HG02938 (cell line): Measurements from ENCODE around the gene CCR2.
"Not testable (repeated sequence)": the region's sequence is repeated elsewhere in the genome, so short reads cannot be mapped to it uniquely, and the experiment has no call there.

ENCODE experiments used
- ATAC-seq: cut with Tn5 transposase; IDR thresholded peaks from one replicate; pipeline ENCODE4 v1.9.1; 2021; ENCODE audit warnings: mild to moderate bottlenecking, moderate library complexity; ENCODE audit not compliant: unreplicated experiment

Gene CCR2

GRCh38 chr3:46375814-46376213 is 21.9 kb downstream of the CCR2 start:
- no peak for ATAC-seq

GRCh38 chr3:46378426-46378942 is 24.6 kb downstream of the CCR2 start:
- ATAC-seq: no peak

GRCh38 chr3:46380471-46381221 is 26.7 kb downstream of the CCR2 start:
- no peak for ATAC-seq

GRCh38 chr3:46381625-46382024 is 27.7 kb downstream of the CCR2 start:
- no peak for ATAC-seq

GRCh38 chr3:46383211-46383950 is 29.5 kb downstream of the CCR2 start:
- no peak for ATAC-seq

- no peak for ATAC-seq
These were observed 30.0 kb downstream of the CCR2 start for GRCh38 chr3:46383951-46384330.

- no peak for ATAC-seq
These were observed 32.3 kb downstream of the CCR2 start for GRCh38 chr3:46386205-46386604.

- not testable (repeated sequence) for ATAC-seq
These were observed 34.9 kb downstream of the CCR2 start for GRCh38 chr3:46388847-46389246.

- no peak for ATAC-seq
These were observed 35.4 kb downstream of the CCR2 start for GRCh38 chr3:46389306-46389705.

GRCh38 chr3:46391526-46391925 is 37.6 kb downstream of the CCR2 start:
- ATAC-seq: not testable (repeated sequence)

GRCh38 chr3:46393011-46393410 is 39.1 kb downstream of the CCR2 start:
- no peak for ATAC-seq

GRCh38 chr3:46393554-46394434 is 39.9 kb downstream of the CCR2 start:
- no peak for ATAC-seq

- ATAC-seq: no peak
These were observed 41.3 kb downstream of the CCR2 start for GRCh38 chr3:46395210-46395661.

- ATAC-seq: no peak
These were observed 42.0 kb downstream of the CCR2 start for GRCh38 chr3:46395766-46396530.

- no peak for ATAC-seq
These were observed 43.2 kb downstream of the CCR2 start for GRCh38 chr3:46397111-46397510.

GRCh38 chr3:46398186-46398955 is 44.5 kb downstream of the CCR2 start:
- ATAC-seq: no peak

GRCh38 chr3:46399098-46399497 is 45.2 kb downstream of the CCR2 start:
- ATAC-seq: no peak

GRCh38 chr3:46399557-46399956 is 45.6 kb downstream of the CCR2 start:
- no peak for ATAC-seq

GRCh38 chr3:46400000-46400734 is 46.3 kb downstream of the CCR2 start:
- no peak for ATAC-seq
